ENCODE results near the gene MRPL12.

MRPL12 gene

DNA sequence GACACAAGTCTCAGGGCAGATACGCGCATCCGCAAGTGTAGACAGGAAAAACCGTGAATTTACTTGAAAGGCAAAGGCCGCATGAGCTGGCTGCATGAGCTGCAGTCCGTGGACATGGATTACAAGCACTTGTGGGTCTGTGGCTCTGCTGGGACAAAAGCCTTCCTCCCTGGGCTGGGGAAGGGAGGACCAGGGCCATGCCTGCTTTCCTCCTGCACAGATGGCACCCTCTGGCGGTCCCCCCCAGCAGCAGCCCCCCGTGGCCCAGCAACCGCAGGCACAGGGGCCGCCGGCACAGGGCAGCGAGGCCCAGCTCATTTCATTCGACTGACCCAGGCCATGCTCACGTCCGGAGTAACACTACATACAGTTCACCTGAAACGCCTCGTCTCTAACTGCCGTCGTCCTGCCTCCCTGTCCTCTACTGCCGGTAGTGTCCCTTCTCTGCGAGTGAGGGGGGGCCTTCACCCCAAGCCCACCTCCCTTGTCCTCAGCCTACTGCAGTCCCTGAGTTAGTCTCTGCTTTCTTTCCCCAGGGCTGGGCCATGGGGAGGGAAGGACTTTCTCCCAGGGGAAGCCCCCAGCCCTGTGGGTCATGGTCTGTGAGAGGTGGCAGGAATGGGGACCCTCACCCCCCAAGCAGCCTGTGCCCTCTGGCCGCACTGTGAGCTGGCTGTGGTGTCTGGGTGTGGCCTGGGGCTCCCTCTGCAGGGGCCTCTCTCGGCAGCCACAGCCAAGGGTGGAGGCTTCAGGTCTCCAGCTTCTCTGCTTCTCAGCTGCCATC is 1.7 kb upstream of the MRPL12 start (continued):
- TF ChIP-seq ZFP3 (tag by site-specific recombination; IDR thresholded peaks at IDR 0.05; ENCODE audit: low read depth) (no peak), ZNF571 (tag by site-specific recombination; IDR thresholded peaks at IDR 0.05) (no peak), REPIN1 (tag by site-specific recombination; IDR thresholded peaks at IDR 0.05; ENCODE audit: low read depth) (no peak), ZNF830 (tag by site-specific recombination; IDR thresholded peaks at IDR 0.05; ENCODE audit: low read depth) (no peak), PRDM1 (tag by site-specific recombination; IDR thresholded peaks at IDR 0.05) (no peak), ZNF785 (tag by site-specific recombination; IDR thresholded peaks at IDR 0.05) (no peak), ZNF473 (tag by site-specific recombination; IDR thresholded peaks at IDR 0.05) (no peak), PRDM2 (tag by site-specific recombination; IDR thresholded peaks at IDR 0.05; ENCODE audit: borderline replicate concordance) (no peak), ZFHX2 (tag by site-specific recombination; conservative IDR thresholded peaks at IDR 0.05) (no peak), KLF8 (tag by site-specific recombination; IDR thresholded peaks at IDR 0.05) (no peak), ZNF555 (tag by site-specific recombination; conservative IDR thresholded peaks at IDR 0.05) (no peak), HOXC10 (CRISPR knock-in tag; IDR thresholded peaks at IDR 0.05) (no peak), SP2 (tag by site-specific recombination; IDR thresholded peaks at IDR 0.05) (no peak), ZSCAN5A (tag by site-specific recombination; IDR thresholded peaks at IDR 0.05) (no peak; the same call in 1 of the 2 replicates), ZNF747 (tag by site-specific recombination; IDR thresholded peaks at IDR 0.05) (no peak), ZNF76 (tag by site-specific recombination; IDR thresholded peaks at IDR 0.05; ENCODE audit: borderline replicate concordance, low read depth) (no peak), ZNF175 (tag by site-specific recombination; IDR thresholded peaks at IDR 0.05) (no peak), GLI2 (tag by site-specific recombination; IDR thresholded peaks at IDR 0.05; ENCODE audit: borderline replicate concordance, low read depth) (no peak), ZNF621 (tag by site-specific recombination; IDR thresholded peaks at IDR 0.05) (no peak), ZNF2 (tag by site-specific recombination; IDR thresholded peaks at IDR 0.05) (0 out of 2 replicates have a peak, but pooled peaks have one; percentile 10), ZFP41 (tag by site-specific recombination; IDR thresholded peaks at IDR 0.05; ENCODE audit: borderline replicate concordance) (no peak), ZNF48 (tag by site-specific recombination; IDR thresholded peaks at IDR 0.05) (no peak), ZNF114 (tag by site-specific recombination; IDR thresholded peaks at IDR 0.05) (no peak), OSR2 (tag by site-specific recombination; IDR thresholded peaks at IDR 0.05) (no peak), ZNF366 (tag by site-specific recombination; conservative IDR thresholded peaks at IDR 0.05) (no peak)
- TF ChIP-seq, protein P1, sequence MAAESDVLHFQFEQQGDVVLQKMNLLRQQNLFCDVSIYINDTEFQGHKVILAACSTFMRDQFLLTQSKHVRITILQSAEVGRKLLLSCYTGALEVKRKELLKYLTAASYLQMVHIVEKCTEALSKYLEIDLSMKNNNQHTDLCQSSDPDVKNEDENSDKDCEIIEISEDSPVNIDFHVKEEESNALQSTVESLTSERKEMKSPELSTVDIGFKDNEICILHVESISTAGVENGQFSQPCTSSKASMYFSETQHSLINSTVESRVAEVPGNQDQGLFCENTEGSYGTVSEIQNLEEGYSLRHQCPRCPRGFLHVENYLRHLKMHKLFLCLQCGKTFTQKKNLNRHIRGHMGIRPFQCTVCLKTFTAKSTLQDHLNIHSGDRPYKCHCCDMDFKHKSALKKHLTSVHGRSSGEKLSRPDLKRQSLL (tag by site-specific recombination; IDR thresholded peaks at IDR 0.05): no peak
- TF ChIP-seq, protein P2, sequence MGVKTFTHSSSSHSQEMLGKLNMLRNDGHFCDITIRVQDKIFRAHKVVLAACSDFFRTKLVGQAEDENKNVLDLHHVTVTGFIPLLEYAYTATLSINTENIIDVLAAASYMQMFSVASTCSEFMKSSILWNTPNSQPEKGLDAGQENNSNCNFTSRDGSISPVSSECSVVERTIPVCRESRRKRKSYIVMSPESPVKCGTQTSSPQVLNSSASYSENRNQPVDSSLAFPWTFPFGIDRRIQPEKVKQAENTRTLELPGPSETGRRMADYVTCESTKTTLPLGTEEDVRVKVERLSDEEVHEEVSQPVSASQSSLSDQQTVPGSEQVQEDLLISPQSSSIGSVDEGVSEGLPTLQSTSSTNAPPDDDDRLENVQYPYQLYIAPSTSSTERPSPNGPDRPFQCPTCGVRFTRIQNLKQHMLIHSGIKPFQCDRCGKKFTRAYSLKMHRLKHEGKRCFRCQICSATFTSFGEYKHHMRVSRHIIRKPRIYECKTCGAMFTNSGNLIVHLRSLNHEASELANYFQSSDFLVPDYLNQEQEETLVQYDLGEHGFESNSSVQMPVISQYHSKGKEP (tag by site-specific recombination; IDR thresholded peaks at IDR 0.05): 0 out of 2 replicates have a peak, but pooled peaks have one; percentile 49

All from HEK293 (cell line).